ENCODE data around the gene FBXL16.
A peak's percentile ranks its signal among the peaks of the same experiment; 100 is the strongest.

The FBXL16 gene

GRCh38 chr16:674968-675883, 30.4 kb downstream of the FBXL16 start, which contains the start of gene RHBDL1:
Gene RHBDL1 (plus strand): TSS chr16:675671. CDS start chr16:675791, 120 bp downstream.
- 5% methylated on average over 73 of the region's 73 CpGs for WGBS, 2 experiments
- H3K4me3 ChIP-seq (ENCODE audit: insufficient read depth, low read depth, low read length) = peak within 1 kb of the TSS; percentile 26
- peaks cover 8% of the 10 kb centered on the region for H3K4me1 ChIP-seq (ENCODE audit: control insufficient read depth, insufficient read depth, low read length)
- H3K9me3 ChIP-seq (ENCODE audit: control insufficient read depth, low read length) = no peaks in the 10 kb centered on the region
- peaks cover 26% of the 10 kb centered on the region for H3K36me3 ChIP-seq (ENCODE audit: control insufficient read depth, insufficient read depth, low read length)
- peaks cover 12% of the 10 kb centered on the region for H3K27me3 ChIP-seq (ENCODE audit: control insufficient read depth, insufficient read depth, low read length, poor library complexity, severe bottlenecking)
- no peak within 1 kb of the TSS for H3K27ac ChIP-seq (ENCODE audit: insufficient read depth, low read depth, low read length, poor library complexity, severe bottlenecking)

GRCh38 chr16:674214-674881, 31.3 kb downstream of the FBXL16 start:
- no peak overlapping the region for H3K27ac ChIP-seq (ENCODE audit: insufficient read depth, low read depth, low read length, poor library complexity, severe bottlenecking)
- no peaks in the 10 kb centered on the region for H3K9me3 ChIP-seq (ENCODE audit: control insufficient read depth, low read length)
- H3K4me3 ChIP-seq (ENCODE audit: insufficient read depth, low read depth, low read length) = no peak overlapping the region
- WGBS, 2 experiments = 90 to 92% methylated on average over 22 of the region's 22 CpGs
- peaks cover 12% of the 10 kb centered on the region for H3K27me3 ChIP-seq (ENCODE audit: control insufficient read depth, insufficient read depth, low read length, poor library complexity, severe bottlenecking)
- peaks cover 34% of the 10 kb centered on the region for H3K36me3 ChIP-seq (ENCODE audit: control insufficient read depth, insufficient read depth, low read length)
- peaks cover 8% of the 10 kb centered on the region for H3K4me1 ChIP-seq (ENCODE audit: control insufficient read depth, insufficient read depth, low read length)

GRCh38 chr16:673399-673991, 32.1 kb downstream of the FBXL16 start:
- Histone ChIP-seq H3K9me3 (ENCODE audit: control insufficient read depth, low read length) (no peaks in the 10 kb centered on the region), H3K4me3 (ENCODE audit: insufficient read depth, low read depth, low read length) (no peak overlapping the region), H3K27me3 (ENCODE audit: control insufficient read depth, insufficient read depth, low read length, poor library complexity, severe bottlenecking) (peaks cover 12% of the 10 kb centered on the region), H3K27ac (ENCODE audit: insufficient read depth, low read depth, low read length, poor library complexity, severe bottlenecking) (no peak overlapping the region), H3K4me1 (ENCODE audit: control insufficient read depth, insufficient read depth, low read length) (peaks cover 13% of the 10 kb centered on the region), H3K36me3 (ENCODE audit: control insufficient read depth, insufficient read depth, low read length) (peaks cover 34% of the 10 kb centered on the region)
- 95% methylated on average over 18 of the region's 18 CpGs for WGBS, 2 experiments

GRCh38 chr16:672851-673250, 32.8 kb downstream of the FBXL16 start:
- H3K4me3 ChIP-seq (ENCODE audit: insufficient read depth, low read depth, low read length) = no peak overlapping the region
- peaks cover 13% of the 10 kb centered on the region for H3K4me1 ChIP-seq (ENCODE audit: control insufficient read depth, insufficient read depth, low read length)
- H3K27ac ChIP-seq (ENCODE audit: insufficient read depth, low read depth, low read length, poor library complexity, severe bottlenecking) = no peak overlapping the region
- H3K27me3 ChIP-seq (ENCODE audit: control insufficient read depth, insufficient read depth, low read length, poor library complexity, severe bottlenecking) = peaks cover 12% of the 10 kb centered on the region
- H3K9me3 ChIP-seq (ENCODE audit: control insufficient read depth, low read length) = no peaks in the 10 kb centered on the region
- 94 to 96% methylated on average over 21 of the region's 21 CpGs for WGBS, 2 experiments
- peaks cover 34% of the 10 kb centered on the region for H3K36me3 ChIP-seq (ENCODE audit: control insufficient read depth, insufficient read depth, low read length)

- Histone ChIP-seq H3K27ac (ENCODE audit: insufficient read depth, low read depth, low read length, poor library complexity, severe bottlenecking) (no peak overlapping the region), H3K27me3 (ENCODE audit: control insufficient read depth, insufficient read depth, low read length, poor library complexity, severe bottlenecking) (peaks cover 12% of the 10 kb centered on the region), H3K36me3 (ENCODE audit: control insufficient read depth, insufficient read depth, low read length) (peaks cover 34% of the 10 kb centered on the region), H3K4me1 (ENCODE audit: control insufficient read depth, insufficient read depth, low read length) (peaks cover 13% of the 10 kb centered on the region), H3K9me3 (ENCODE audit: control insufficient read depth, low read length) (no peaks in the 10 kb centered on the region), H3K4me3 (ENCODE audit: insufficient read depth, low read depth, low read length) (no peak overlapping the region)
- 96 to 97% methylated on average over 19 of the region's 19 CpGs for WGBS, 2 experiments
These were observed 33.2 kb downstream of the FBXL16 start for GRCh38 chr16:672371-672770.

- no peaks in the 10 kb centered on the region for H3K9me3 ChIP-seq (ENCODE audit: control insufficient read depth, low read length)
- H3K36me3 ChIP-seq (ENCODE audit: control insufficient read depth, insufficient read depth, low read length) = peaks cover 34% of the 10 kb centered on the region
- no peak overlapping the region for H3K4me3 ChIP-seq (ENCODE audit: insufficient read depth, low read depth, low read length)
- H3K27ac ChIP-seq (ENCODE audit: insufficient read depth, low read depth, low read length, poor library complexity, severe bottlenecking) = no peak overlapping the region
- peaks cover 13% of the 10 kb centered on the region for H3K4me1 ChIP-seq (ENCODE audit: control insufficient read depth, insufficient read depth, low read length)
- peaks cover 12% of the 10 kb centered on the region for H3K27me3 ChIP-seq (ENCODE audit: control insufficient read depth, insufficient read depth, low read length, poor library complexity, severe bottlenecking)
- 96% methylated on average over 40 of the region's 40 CpGs for WGBS, 2 experiments
These were observed 34.1 kb downstream of the FBXL16 start for GRCh38 chr16:671353-672131.

- Histone ChIP-seq H3K27me3 (ENCODE audit: control insufficient read depth, insufficient read depth, low read length, poor library complexity, severe bottlenecking) (peaks cover 7% of the 10 kb centered on the region), H3K9me3 (ENCODE audit: control insufficient read depth, low read length) (no peaks in the 10 kb centered on the region), H3K27ac (ENCODE audit: insufficient read depth, low read depth, low read length, poor library complexity, severe bottlenecking) (no peak overlapping the region), H3K4me1 (ENCODE audit: control insufficient read depth, insufficient read depth, low read length) (peaks cover 13% of the 10 kb centered on the region), H3K36me3 (ENCODE audit: control insufficient read depth, insufficient read depth, low read length) (peaks cover 34% of the 10 kb centered on the region), H3K4me3 (ENCODE audit: insufficient read depth, low read depth, low read length) (no peak overlapping the region)
- WGBS, 2 experiments = 94 to 96% methylated on average over 52 of the region's 52 CpGs
These were observed 34.9 kb downstream of the FBXL16 start for GRCh38 chr16:670485-671352.

GRCh38 chr16:669666-670065, 35.9 kb downstream of the FBXL16 start:
- Histone ChIP-seq H3K36me3 (ENCODE audit: control insufficient read depth, insufficient read depth, low read length) (peaks cover 34% of the 10 kb centered on the region), H3K27ac (ENCODE audit: insufficient read depth, low read depth, low read length, poor library complexity, severe bottlenecking) (no peak overlapping the region), H3K4me3 (ENCODE audit: insufficient read depth, low read depth, low read length) (no peak overlapping the region), H3K9me3 (ENCODE audit: control insufficient read depth, low read length) (no peaks in the 10 kb centered on the region), H3K4me1 (ENCODE audit: control insufficient read depth, insufficient read depth, low read length) (peaks cover 9% of the 10 kb centered on the region), H3K27me3 (ENCODE audit: control insufficient read depth, insufficient read depth, low read length, poor library complexity, severe bottlenecking) (no peaks in the 10 kb centered on the region)
- WGBS, 2 experiments = 96% methylated on average over 13 of the region's 13 CpGs

GRCh38 chr16:668519-669171, 37.0 kb downstream of the FBXL16 start:
- peak overlapping the region; percentile 98 for H3K4me3 ChIP-seq (ENCODE audit: insufficient read depth, low read depth, low read length)
- WGBS, 2 experiments = 16 to 17% methylated on average over 50 of the region's 50 CpGs
- peaks cover 5% of the 10 kb centered on the region for H3K4me1 ChIP-seq (ENCODE audit: control insufficient read depth, insufficient read depth, low read length)
- peaks cover 34% of the 10 kb centered on the region for H3K36me3 ChIP-seq (ENCODE audit: control insufficient read depth, insufficient read depth, low read length)
- H3K9me3 ChIP-seq (ENCODE audit: control insufficient read depth, low read length) = no peaks in the 10 kb centered on the region
- H3K27me3 ChIP-seq (ENCODE audit: control insufficient read depth, insufficient read depth, low read length, poor library complexity, severe bottlenecking) = no peaks in the 10 kb centered on the region
- no peak overlapping the region for H3K27ac ChIP-seq (ENCODE audit: insufficient read depth, low read depth, low read length, poor library complexity, severe bottlenecking)

All from ectodermal cell (in vitro differentiated cells).